Measurements from ENCODE around the gene TAOK1. TPM values are rescaled to one million over a fixed set of nuclear protein-coding genes. Genes with fewer than 3 reads are reported as not detected.

TAOK1 gene
- total and polyA plus RNA-seq, 9 of the 15 experiments (the other 6 are each of a cell fraction or from before 2014, with no cell fraction given) = 3.2 to 33.1 (median 16.5) TPM

DNA sequence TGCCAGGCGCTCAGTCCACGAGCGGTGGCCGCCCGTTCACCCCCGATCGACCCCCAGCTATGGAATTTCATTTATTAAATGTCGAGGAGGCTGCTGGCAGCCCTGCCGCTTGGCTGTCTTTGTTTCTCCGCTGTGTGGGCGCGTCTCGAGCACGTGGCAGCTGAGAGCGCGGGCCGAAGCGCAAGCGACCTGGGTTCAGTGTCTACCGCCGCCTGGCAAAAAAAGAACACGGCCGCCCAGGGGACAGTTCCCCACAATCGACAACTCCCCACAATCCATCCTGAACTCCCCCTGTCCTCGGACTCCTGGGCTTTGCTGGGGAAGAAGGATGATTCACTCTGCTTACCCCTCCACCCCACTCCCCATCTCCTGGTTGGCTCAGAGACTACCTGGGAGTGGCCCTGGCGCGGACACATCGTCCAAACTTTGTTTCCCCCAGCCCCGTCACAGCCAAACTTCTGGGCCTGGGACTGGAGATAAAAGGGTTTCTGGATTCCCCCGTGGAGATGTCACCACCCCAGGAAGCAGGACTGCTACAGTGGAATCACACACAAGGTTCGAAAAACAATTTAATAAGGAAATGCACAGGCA, 201.1 kb downstream of the TAOK1 start:
- Histone ChIP-seq H3K4me1 (replicated peaks in 1 of 2; ENCODE audit: control insufficient read depth in 2 of 2, insufficient read depth in 2 of 2, low read length in 2 of 2) (peaks cover 35 to 81% of the 10 kb centered on the region in 2 experiments), H3K27me3 (ENCODE audit: control insufficient read depth in 2 of 2, insufficient read depth in 2 of 2, low read length in 2 of 2) (no peaks in the 10 kb centered on the region), H3K36me3 (ENCODE audit: control insufficient read depth, insufficient read depth, low read length) (no peaks in the 10 kb centered on the region), H4K20me1 (replicated peaks; ENCODE audit: control insufficient read depth, insufficient read depth, low read length) (peaks cover 5% of the 10 kb centered on the region), H3K9me1 (ENCODE audit: control insufficient read depth, insufficient read depth, low read length) (peaks cover 3% of the 10 kb centered on the region), H3K4me2 (ENCODE audit: insufficient read depth, low read length) (peak overlapping the region; percentile 83), H3K4me3 (peak overlapping the region; percentile 16), H2AFZ (ENCODE audit: low read depth, low read length) (peak overlapping the region; percentile 95), H3K79me2 (ENCODE audit: control insufficient read depth, insufficient read depth, low read length) (peaks cover 25% of the 10 kb centered on the region), H3K9me3 (replicated peaks; ENCODE audit: control insufficient read depth, insufficient read depth, low read depth, low read length) (no peaks in the 10 kb centered on the region), H3K27ac (ENCODE audit: extremely low read depth, low read depth, low read length) (peak overlapping the region; percentile 48; the same call in 2 of the 3 replicates), H3K9ac (ENCODE audit: insufficient read depth in 1 of 2, low read depth in 2 of 2, low read length in 2 of 2) (peak overlapping the region; percentile 44 to 88)
- FAIRE-seq = no peak
- ChIA-PET POLR2A (interaction anchor here (0.6 to 1.0 kb wide), 3 partner anchors 10 to 467 kb away, joined by 3 to 4 read pairs (median 4); partner anchors contain the start of gene TP53I13), CTCF (ENCODE audit: low intra/inter-chr PET ratio) (interaction anchor here (0.6 to 2.3 kb wide), 3 partner anchors 11 to 300 kb away, joined by 3 to 19 read pairs (median 3); no protein-coding TSS in a partner anchor)
- no TSS peak for BruUV-seq (replicated peaks)
- DNase-seq (ENCODE audit: extremely low read depth in 1 of 4, low spot score in 3 of 4) = peak; percentile 58 to 80 (median 69)
- WGBS (ENCODE audit: insufficient coverage, low coverage, missing lambda C conversion rate) = 13% methylated on average over 30 of the region's 31 CpGs
- in situ Hi-C loops (cut with MboI) (no loop called here), intact Hi-C loops (cut with micrococcal nuclease) (loop anchor here (2.0 to 5.0 kb wide), 2 partner anchors 199 to 298 kb away; partner anchors contain the start of gene TAOK1)
- ATAC-seq = peak; percentile 28
- TF ChIP-seq, protein P1, sequence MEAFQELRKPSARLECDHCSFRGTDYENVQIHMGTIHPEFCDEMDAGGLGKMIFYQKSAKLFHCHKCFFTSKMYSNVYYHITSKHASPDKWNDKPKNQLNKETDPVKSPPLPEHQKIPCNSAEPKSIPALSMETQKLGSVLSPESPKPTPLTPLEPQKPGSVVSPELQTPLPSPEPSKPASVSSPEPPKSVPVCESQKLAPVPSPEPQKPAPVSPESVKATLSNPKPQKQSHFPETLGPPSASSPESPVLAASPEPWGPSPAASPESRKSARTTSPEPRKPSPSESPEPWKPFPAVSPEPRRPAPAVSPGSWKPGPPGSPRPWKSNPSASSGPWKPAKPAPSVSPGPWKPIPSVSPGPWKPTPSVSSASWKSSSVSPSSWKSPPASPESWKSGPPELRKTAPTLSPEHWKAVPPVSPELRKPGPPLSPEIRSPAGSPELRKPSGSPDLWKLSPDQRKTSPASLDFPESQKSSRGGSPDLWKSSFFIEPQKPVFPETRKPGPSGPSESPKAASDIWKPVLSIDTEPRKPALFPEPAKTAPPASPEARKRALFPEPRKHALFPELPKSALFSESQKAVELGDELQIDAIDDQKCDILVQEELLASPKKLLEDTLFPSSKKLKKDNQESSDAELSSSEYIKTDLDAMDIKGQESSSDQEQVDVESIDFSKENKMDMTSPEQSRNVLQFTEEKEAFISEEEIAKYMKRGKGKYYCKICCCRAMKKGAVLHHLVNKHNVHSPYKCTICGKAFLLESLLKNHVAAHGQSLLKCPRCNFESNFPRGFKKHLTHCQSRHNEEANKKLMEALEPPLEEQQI (IDR thresholded peaks at IDR 0.05) = no peak
- TF ChIP-seq, protein P2, sequence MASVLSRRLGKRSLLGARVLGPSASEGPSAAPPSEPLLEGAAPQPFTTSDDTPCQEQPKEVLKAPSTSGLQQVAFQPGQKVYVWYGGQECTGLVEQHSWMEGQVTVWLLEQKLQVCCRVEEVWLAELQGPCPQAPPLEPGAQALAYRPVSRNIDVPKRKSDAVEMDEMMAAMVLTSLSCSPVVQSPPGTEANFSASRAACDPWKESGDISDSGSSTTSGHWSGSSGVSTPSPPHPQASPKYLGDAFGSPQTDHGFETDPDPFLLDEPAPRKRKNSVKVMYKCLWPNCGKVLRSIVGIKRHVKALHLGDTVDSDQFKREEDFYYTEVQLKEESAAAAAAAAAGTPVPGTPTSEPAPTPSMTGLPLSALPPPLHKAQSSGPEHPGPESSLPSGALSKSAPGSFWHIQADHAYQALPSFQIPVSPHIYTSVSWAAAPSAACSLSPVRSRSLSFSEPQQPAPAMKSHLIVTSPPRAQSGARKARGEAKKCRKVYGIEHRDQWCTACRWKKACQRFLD (CRISPR knock-in tag; IDR thresholded peaks at IDR 0.05) = no peak
- TF ChIP-seq PHB (CRISPR knock-in tag; IDR thresholded peaks at IDR 0.05) (no peak), SRSF1 (IDR thresholded peaks at IDR 0.05; ENCODE audit: low read depth, low read length) (no peak), FIP1L1 (IDR thresholded peaks at IDR 0.05; ENCODE audit: low read depth, low read length, poor library complexity, severe bottlenecking) (no peak), ELF1 (tag; IDR thresholded peaks at IDR 0.05) (peak; percentile 24; the same call in 1 of the 2 replicates), PHTF2 (CRISPR knock-in tag; IDR thresholded peaks at IDR 0.05) (no peak), RAD21 (CRISPR knock-in tag; conservative IDR thresholded peaks at IDR 0.05 in 1 of 2, IDR thresholded peaks at IDR 0.05 in 1 of 2) (no peak), RB1 (IDR thresholded peaks at IDR 0.05; ENCODE audit: low read depth) (no peak), SETDB1 (IDR thresholded peaks at IDR 0.05; ENCODE audit: low read length) (no peak), CXXC5 (CRISPR knock-in tag; IDR thresholded peaks at IDR 0.05) (peak; percentile 57), RBM25 (IDR thresholded peaks at IDR 0.05; ENCODE audit: low read depth, low read length, severe bottlenecking) (no peak), LARP7 (IDR thresholded peaks at IDR 0.05) (no peak)
- TF ChIP-seq, protein P3, sequence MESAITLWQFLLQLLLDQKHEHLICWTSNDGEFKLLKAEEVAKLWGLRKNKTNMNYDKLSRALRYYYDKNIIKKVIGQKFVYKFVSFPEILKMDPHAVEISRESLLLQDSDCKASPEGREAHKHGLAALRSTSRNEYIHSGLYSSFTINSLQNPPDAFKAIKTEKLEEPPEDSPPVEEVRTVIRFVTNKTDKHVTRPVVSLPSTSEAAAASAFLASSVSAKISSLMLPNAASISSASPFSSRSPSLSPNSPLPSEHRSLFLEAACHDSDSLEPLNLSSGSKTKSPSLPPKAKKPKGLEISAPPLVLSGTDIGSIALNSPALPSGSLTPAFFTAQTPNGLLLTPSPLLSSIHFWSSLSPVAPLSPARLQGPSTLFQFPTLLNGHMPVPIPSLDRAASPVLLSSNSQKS (CRISPR knock-in tag; IDR thresholded peaks at IDR 0.05) = no peak
- TF ChIP-seq, protein P4, sequence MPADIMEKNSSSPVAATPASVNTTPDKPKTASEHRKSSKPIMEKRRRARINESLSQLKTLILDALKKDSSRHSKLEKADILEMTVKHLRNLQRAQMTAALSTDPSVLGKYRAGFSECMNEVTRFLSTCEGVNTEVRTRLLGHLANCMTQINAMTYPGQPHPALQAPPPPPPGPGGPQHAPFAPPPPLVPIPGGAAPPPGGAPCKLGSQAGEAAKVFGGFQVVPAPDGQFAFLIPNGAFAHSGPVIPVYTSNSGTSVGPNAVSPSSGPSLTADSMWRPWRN (IDR thresholded peaks at IDR 0.05; ENCODE audit: low read depth) = no peak

Measured in K562 (cell line).